B cell (primary cell): ENCODE measurements around the gene CCL13.

Experiments
- EZH2 ChIP-seq: IDR thresholded peaks from 2 replicates; pipeline ENCODE4 v1.6.1; 2012; ENCODE audit warnings: borderline replicate concordance, low read depth, mild to moderate bottlenecking, moderate library complexity, low read length; ENCODE audit not compliant: insufficient read depth, poor library complexity, severe bottlenecking
- TF ChIP-seq, protein P1 (sequence below): fragments of 200-600 bp; IDR thresholded peaks from one replicate; pipeline ENCODE4 v1.8.0; 2022; ENCODE audit warnings: antibody characterized with exemption, mild to moderate bottlenecking

DNA sequence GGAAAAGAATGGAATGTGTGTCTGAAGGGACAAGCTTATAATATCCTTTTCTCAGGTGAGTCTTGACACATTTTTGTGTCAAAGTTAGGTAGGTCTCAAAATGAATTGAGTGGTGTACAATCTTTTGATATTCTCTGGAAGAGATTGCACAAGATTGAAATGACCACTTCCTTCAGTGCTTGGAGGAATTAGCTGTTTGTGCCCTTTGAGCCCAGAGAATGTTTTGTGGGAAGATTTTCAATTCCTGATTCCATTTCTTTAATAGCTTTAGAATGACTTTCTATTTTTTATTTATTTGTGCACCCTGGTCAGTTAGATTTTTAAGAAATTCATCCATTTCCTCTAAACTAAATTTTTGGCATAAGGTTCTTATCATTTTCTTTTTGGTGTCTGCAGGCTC lies 1.6 kb upstream of the CCL13 start:
- TF ChIP-seq, protein P1, sequence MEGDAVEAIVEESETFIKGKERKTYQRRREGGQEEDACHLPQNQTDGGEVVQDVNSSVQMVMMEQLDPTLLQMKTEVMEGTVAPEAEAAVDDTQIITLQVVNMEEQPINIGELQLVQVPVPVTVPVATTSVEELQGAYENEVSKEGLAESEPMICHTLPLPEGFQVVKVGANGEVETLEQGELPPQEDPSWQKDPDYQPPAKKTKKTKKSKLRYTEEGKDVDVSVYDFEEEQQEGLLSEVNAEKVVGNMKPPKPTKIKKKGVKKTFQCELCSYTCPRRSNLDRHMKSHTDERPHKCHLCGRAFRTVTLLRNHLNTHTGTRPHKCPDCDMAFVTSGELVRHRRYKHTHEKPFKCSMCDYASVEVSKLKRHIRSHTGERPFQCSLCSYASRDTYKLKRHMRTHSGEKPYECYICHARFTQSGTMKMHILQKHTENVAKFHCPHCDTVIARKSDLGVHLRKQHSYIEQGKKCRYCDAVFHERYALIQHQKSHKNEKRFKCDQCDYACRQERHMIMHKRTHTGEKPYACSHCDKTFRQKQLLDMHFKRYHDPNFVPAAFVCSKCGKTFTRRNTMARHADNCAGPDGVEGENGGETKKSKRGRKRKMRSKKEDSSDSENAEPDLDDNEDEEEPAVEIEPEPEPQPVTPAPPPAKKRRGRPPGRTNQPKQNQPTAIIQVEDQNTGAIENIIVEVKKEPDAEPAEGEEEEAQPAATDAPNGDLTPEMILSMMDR: no peak
- TF ChIP-seq EZH2: no peak
